Ascending aorta (tissue), 2 donors: ENCODE results near the gene ARMC5. TPM values are rescaled to one million over a fixed set of nuclear protein-coding genes. Genes with fewer than 3 reads are reported as not detected.

Source experiments
- DNase-seq, 2 donors: peaks; one replicate each; pipeline ENCODE4 v3.0.0-alpha.2; 2019; ENCODE audit warnings: low spot score in 2 of 2
- H3K27ac ChIP-seq, 2 donors: fragments of 200-600 bp; sonication (generic); one replicate each; pipeline ENCODE4 v1.5.1; 2016 to 2017; ENCODE audit warnings: mild to moderate bottlenecking in 1 of 2
- H3K27me3 ChIP-seq: fragments of 200-600 bp; sonication (generic); one replicate; pipeline ENCODE4 v1.5.1; 2017
- H3K36me3 ChIP-seq, 2 donors: fragments of 200-600 bp; sonication (generic); one replicate each; pipeline ENCODE4 v1.5.1; 2016
- H3K4me1 ChIP-seq, 2 donors: fragments of 200-600 bp; sonication (generic); one replicate each; pipeline ENCODE4 v1.5.1; 2016 to 2017; ENCODE audit warnings: mild to moderate bottlenecking in 1 of 2
- H3K4me3 ChIP-seq, 2 donors: fragments of 200-600 bp; sonication (generic); one replicate each; pipeline ENCODE4 v1.5.1; 2016 to 2017; ENCODE audit warnings: mild to moderate bottlenecking in 1 of 2
- H3K9me3 ChIP-seq, 2 donors: fragments of 200-600 bp; sonication (generic); one replicate each; pipeline ENCODE4 v1.5.1; 2016
- intact Hi-C: fragments of 100-400 bp; cut with DNase I; formaldehyde crosslinking; loops from one replicate; pipeline ENCODE4 v1.15.1; 2023
- total RNA-seq: library from RNA; depleted of rRNA; stranded (reverse); fragments of >200 nt; gene quantifications from one replicate; pipeline ENCODE4 v1.1.0, GENCODE V29; 2016
- TF ChIP-seq, protein P1 (sequence below), 3 experiments: fragments of 200-600 bp in 2 of 3; fragments of 450-650 bp in 1 of 3; sonication (generic) in 2 of 3; IDR thresholded peaks; one replicate each; pipeline ENCODE4 v1.5.1; 2016 to 2019; ENCODE audit warnings: antibody characterized with exemption in 3 of 3, mild to moderate bottlenecking in 1 of 3, moderate library complexity in 1 of 3

ARMC5 gene
- total RNA-seq, 1 donor from 2014 or later: 10.0 TPM

DNA sequence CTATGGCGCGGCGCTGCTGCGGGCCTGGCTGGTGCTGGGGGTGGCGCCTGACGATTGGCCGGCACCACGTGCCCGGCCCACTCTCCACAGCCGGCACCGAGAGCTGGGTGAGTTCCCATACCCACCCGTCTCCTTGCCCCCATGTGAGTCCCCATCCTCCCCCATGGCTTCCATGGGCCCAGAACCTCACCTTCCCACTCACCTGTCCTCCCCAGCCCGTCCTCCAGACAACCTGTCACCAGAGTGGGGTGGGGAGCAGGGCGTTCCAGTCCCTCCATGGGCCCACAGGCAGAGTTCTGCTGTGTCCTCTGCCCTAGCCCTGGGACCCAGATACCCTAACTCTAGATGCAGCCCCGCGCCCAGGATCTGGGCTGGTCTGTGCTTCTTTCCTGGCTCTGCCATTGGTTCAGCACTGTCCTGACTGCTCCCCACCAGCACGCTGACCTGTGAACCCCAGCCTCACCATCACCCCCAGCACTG lies 5.5 kb downstream of the ARMC5 start:
- H3K9me3 ChIP-seq: no peaks in the 10 kb centered on the region
- no peak for DNase-seq

DNA sequence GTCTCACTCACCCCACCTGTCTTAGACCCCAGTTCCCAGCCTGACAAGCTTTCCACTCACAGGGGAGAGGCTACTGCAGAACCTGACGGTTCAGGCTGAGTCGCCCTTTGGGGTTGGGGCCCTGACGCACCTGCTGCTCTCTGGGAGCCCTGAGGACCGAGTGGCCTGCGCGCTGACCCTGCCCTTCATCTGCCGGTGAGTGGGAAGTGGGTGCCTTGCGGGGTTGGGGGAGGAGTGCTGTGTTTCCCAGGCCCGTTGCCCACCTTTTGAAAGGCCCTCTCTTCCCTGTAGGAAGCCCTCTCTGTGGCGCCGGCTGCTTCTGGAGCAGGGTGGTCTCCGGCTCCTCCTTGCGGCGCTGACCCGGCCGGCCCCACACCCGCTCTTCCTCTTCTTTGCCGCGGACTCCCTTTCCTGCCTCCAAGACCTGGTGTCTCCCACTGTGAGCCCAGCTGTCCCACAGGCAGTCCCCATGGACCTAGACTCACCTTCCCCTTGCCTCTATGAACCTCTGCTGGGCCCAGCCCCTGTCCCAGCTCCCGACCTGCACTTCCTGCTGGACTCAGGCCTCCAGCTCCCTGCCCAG lies 6.6 kb downstream of the ARMC5 start:
- DNase-seq: no peak
- intact Hi-C loops: no loop called here
- peaks cover 0 to 11% of the 10 kb centered on the region in 2 donors for H3K4me1 ChIP-seq
- TF ChIP-seq, protein P1, sequence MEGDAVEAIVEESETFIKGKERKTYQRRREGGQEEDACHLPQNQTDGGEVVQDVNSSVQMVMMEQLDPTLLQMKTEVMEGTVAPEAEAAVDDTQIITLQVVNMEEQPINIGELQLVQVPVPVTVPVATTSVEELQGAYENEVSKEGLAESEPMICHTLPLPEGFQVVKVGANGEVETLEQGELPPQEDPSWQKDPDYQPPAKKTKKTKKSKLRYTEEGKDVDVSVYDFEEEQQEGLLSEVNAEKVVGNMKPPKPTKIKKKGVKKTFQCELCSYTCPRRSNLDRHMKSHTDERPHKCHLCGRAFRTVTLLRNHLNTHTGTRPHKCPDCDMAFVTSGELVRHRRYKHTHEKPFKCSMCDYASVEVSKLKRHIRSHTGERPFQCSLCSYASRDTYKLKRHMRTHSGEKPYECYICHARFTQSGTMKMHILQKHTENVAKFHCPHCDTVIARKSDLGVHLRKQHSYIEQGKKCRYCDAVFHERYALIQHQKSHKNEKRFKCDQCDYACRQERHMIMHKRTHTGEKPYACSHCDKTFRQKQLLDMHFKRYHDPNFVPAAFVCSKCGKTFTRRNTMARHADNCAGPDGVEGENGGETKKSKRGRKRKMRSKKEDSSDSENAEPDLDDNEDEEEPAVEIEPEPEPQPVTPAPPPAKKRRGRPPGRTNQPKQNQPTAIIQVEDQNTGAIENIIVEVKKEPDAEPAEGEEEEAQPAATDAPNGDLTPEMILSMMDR (IDR thresholded peaks at IDR 0.05): no peak
- peaks cover 35 to 50% of the 10 kb centered on the region in 2 donors for H3K36me3 ChIP-seq
- no peaks in the 10 kb centered on the region for H3K9me3 ChIP-seq
- H3K4me3 ChIP-seq: no peak overlapping the region
- H3K27me3 ChIP-seq: no peaks in the 10 kb centered on the region
- H3K27ac ChIP-seq: no peak overlapping the region

More for the DNA sequence above, 5.5 kb downstream of the ARMC5 start:
- Histone ChIP-seq H3K36me3 (peaks cover 35 to 50% of the 10 kb centered on the region in 2 donors), H3K27ac (no peak overlapping the region), H3K4me1 (peaks cover 5 to 7% of the 10 kb centered on the region in 2 donors), H3K27me3 (no peaks in the 10 kb centered on the region), H3K4me3 (no peak overlapping the region)
- TF ChIP-seq, protein P1 (IDR thresholded peaks at IDR 0.05): no peak
- intact Hi-C loops: no loop called here

GRCh38 chr16:31466381-31466841 lies 7.1 kb downstream of the ARMC5 start:
- no peaks in the 10 kb centered on the region for H3K9me3 ChIP-seq
- peaks cover 35 to 50% of the 10 kb centered on the region in 2 donors for H3K36me3 ChIP-seq
- peaks cover 0 to 16% of the 10 kb centered on the region in 2 donors for H3K4me1 ChIP-seq
- intact Hi-C loops: no loop called here
- H3K27ac ChIP-seq: no peak overlapping the region
- TF ChIP-seq, protein P1 (IDR thresholded peaks at IDR 0.05): no peak
- H3K4me3 ChIP-seq: no peak overlapping the region
- H3K27me3 ChIP-seq: no peaks in the 10 kb centered on the region
- DNase-seq: no peak

- Histone ChIP-seq H3K9me3 (no peaks in the 10 kb centered on the region), H3K27me3 (no peaks in the 10 kb centered on the region), H3K36me3 (peaks cover 35 to 46% of the 10 kb centered on the region in 2 donors), H3K4me3 (no peak overlapping the region), H3K27ac (no peak overlapping the region), H3K4me1 (peaks cover 0 to 16% of the 10 kb centered on the region in 2 donors)
- no peak for DNase-seq
- TF ChIP-seq, protein P1 (IDR thresholded peaks at IDR 0.05): no peak
- intact Hi-C loops: no loop called here
These were observed 8.0 kb downstream of the ARMC5 start for GRCh38 chr16:31467151-31467773.

GRCh38 chr16:31467858-31468257 lies 8.6 kb downstream of the ARMC5 start:
- H3K27ac ChIP-seq: no peak overlapping the region
- peaks cover 0 to 16% of the 10 kb centered on the region in 2 donors for H3K4me1 ChIP-seq
- intact Hi-C loops: no loop called here
- no peaks in the 10 kb centered on the region for H3K9me3 ChIP-seq
- no peaks in the 10 kb centered on the region for H3K27me3 ChIP-seq
- H3K4me3 ChIP-seq: no peak overlapping the region
- TF ChIP-seq, protein P1 (IDR thresholded peaks at IDR 0.05): no peak
- DNase-seq: no peak
- peaks cover 30 to 40% of the 10 kb centered on the region in 2 donors for H3K36me3 ChIP-seq
